ENCODE data around the gene MAN2C1.

GRCh38 chr15:75357976-75358673 lies 10.3 kb downstream of the MAN2C1 start:
- no peak for TF ChIP-seq POLR2A (IDR thresholded peaks at IDR 0.05)
- no peak for TF ChIP-seq CTCF (IDR thresholded peaks at IDR 0.05 in 8 of 11, conservative IDR thresholded peaks at IDR 0.05 in 3 of 11)
- peak in 1 of 3 donors; percentile 12 for TF ChIP-seq POLR2AphosphoS5 (IDR thresholded peaks at IDR 0.05)

Data from spleen (tissue), 7 donors.